Measurements from ENCODE around the gene NTNG1. TPM values are rescaled to one million over a fixed set of nuclear protein-coding genes. Genes with fewer than 3 reads are reported as not detected.

Gene NTNG1
- total and polyA plus RNA-seq, 9 donors, result 0.28 to 9.1 (median 0.97) TPM

- TF ChIP-seq EP300 (IDR thresholded peaks at IDR 0.05), result no peak
- no peak for TF ChIP-seq POLR2A (IDR thresholded peaks at IDR 0.05)
- no peak for TF ChIP-seq CTCF (IDR thresholded peaks at IDR 0.05)
- intact Hi-C loops (cut with DNase I), result no loop called here
- H3K27ac ChIP-seq, result no peak overlapping the region
These were observed 237.6 kb downstream of the NTNG1 start for GRCh38 chr1:107378426-107378825.

GRCh38 chr1:107378866-107379265 lies 238.0 kb downstream of the NTNG1 start:
- Histone ChIP-seq H3K9me3 (no peaks in the 10 kb centered on the region), H3K27me3 (no peaks in the 10 kb centered on the region), H3K4me3 (no peak overlapping the region), H3K4me1 (ENCODE audit: insufficient read depth) (no peaks in the 10 kb centered on the region), H3K36me3 (no peaks in the 10 kb centered on the region), H3K27ac (no peak overlapping the region)
- 65 to 78% (median 74%) methylated on average over 2 of the region's 2 CpGs for WGBS, 3 donors
- no peak for DNase-seq
- intact Hi-C loops (cut with DNase I), result no loop called here
- TF ChIP-seq POLR2A (IDR thresholded peaks at IDR 0.05) (no peak), EP300 (IDR thresholded peaks at IDR 0.05) (no peak), CTCF (IDR thresholded peaks at IDR 0.05) (no peak)

More at GRCh38 chr1:107378426-107378825, 237.6 kb downstream of the NTNG1 start:
- no peak for DNase-seq
- H3K9me3 ChIP-seq, result no peaks in the 10 kb centered on the region
- H3K4me1 ChIP-seq (ENCODE audit: insufficient read depth), result no peaks in the 10 kb centered on the region
- H3K4me3 ChIP-seq, result no peak overlapping the region
- no peaks in the 10 kb centered on the region for H3K36me3 ChIP-seq
- WGBS, 3 donors, result 65 to 71% (median 66%) methylated on average over 4 of the region's 4 CpGs
- H3K27me3 ChIP-seq, result no peaks in the 10 kb centered on the region

- intact Hi-C loops (cut with DNase I), result no loop called here
- H3K4me3 ChIP-seq, result no peak overlapping the region
- TF ChIP-seq CTCF (IDR thresholded peaks at IDR 0.05) (no peak), POLR2A (IDR thresholded peaks at IDR 0.05) (no peak), EP300 (IDR thresholded peaks at IDR 0.05) (no peak)
- DNase-seq, result no peak
- no peaks in the 10 kb centered on the region for H3K27me3 ChIP-seq
- H3K4me1 ChIP-seq (ENCODE audit: insufficient read depth), result no peaks in the 10 kb centered on the region
- H3K9me3 ChIP-seq, result no peaks in the 10 kb centered on the region
- no peaks in the 10 kb centered on the region for H3K36me3 ChIP-seq
- no peak overlapping the region for H3K27ac ChIP-seq
These were observed 239.0 kb downstream of the NTNG1 start for GRCh38 chr1:107379826-107380225.

GRCh38 chr1:107389410-107390396 lies 248.9 kb downstream of the NTNG1 start:
- no peaks in the 10 kb centered on the region for H3K9me3 ChIP-seq
- H3K27me3 ChIP-seq, result no peaks in the 10 kb centered on the region
- intact Hi-C loops (cut with DNase I), result no loop called here
- no peak for DNase-seq
- H3K4me1 ChIP-seq (ENCODE audit: insufficient read depth), result no peaks in the 10 kb centered on the region
- no peak for TF ChIP-seq EP300 (IDR thresholded peaks at IDR 0.05)
- TF ChIP-seq CTCF (IDR thresholded peaks at IDR 0.05), result no peak
- no peak for TF ChIP-seq POLR2A (IDR thresholded peaks at IDR 0.05)
- no peak overlapping the region for H3K27ac ChIP-seq
- H3K4me3 ChIP-seq, result no peak overlapping the region
- WGBS, 3 donors, result 31 to 40% (median 32%) methylated on average over 15 of the region's 15 CpGs
- H3K36me3 ChIP-seq, result no peaks in the 10 kb centered on the region

Data from ovary (tissue), 9 donors.